HCT116 (cell line): ENCODE data around the gene CDC42BPA. TPM values are rescaled to one million over a fixed set of nuclear protein-coding genes. Genes with fewer than 3 reads are reported as not detected.
"Not testable (repeated sequence)": the region's sequence is repeated elsewhere in the genome, so short reads cannot be mapped to it uniquely, and the experiment has no call there.

Source experiments
- ATAC-seq: fragments of 200-7000 bp; cut with Tn5 transposase; 2 replicates; pipeline ENCODE4 v1.9.1; 2020; ENCODE audit warnings: mild to moderate bottlenecking, moderate library complexity
- BruUV-seq: library from RNA; stranded (reverse); fragments of 400-500 nt; replicated peaks from 2 replicates; lab custom pipeline; 2021; lab: Mats Ljungman, UMichigan
- CTCF ChIA-PET: fragments of 300-600 bp; sonication (Branson Sonifier 250); formaldehyde crosslinking; loops from one replicate; lab custom pipeline; 2021; ENCODE audit warnings: antibody characterized with exemption; lab: Charles Lee
- POLR2A ChIA-PET: fragments of 300-600, 350-600 bp; sonication (Branson Sonifier 250); formaldehyde crosslinking; loops from one replicate; lab custom pipeline; 2021; ENCODE audit warnings: antibody characterized with exemption; lab: Charles Lee
- RAD21 ChIA-PET, 2 experiments: fragments of 300-600 bp; sonication (Branson Sonifier 250); formaldehyde crosslinking; loops; one replicate each; lab custom pipeline; 2023; ENCODE audit warnings: low total read pairs in 2 of 2; ENCODE audit not compliant: uncharacterized antibody in 2 of 2, unreplicated experiment in 2 of 2, low non-redundant PET in 1 of 2; lab: Charles Lee
- DNase-seq: peaks from one replicate; pipeline ENCODE4 v3.0.0-alpha.2; 2010; ENCODE audit warnings: low read depth, low spot score
- H2AFZ ChIP-seq: fragments of 200-600 bp; shearing (Covaris generic), sonication (generic); 2 replicates; pipeline ENCODE4 v1.6.1; 2017; ENCODE audit warnings: low read depth, mixed run types, mixed read lengths, antibody characterized with exemption, low read length; ENCODE audit not compliant: poor library complexity, severe bottlenecking
- H3K27ac ChIP-seq: 2 replicates; pipeline ENCODE4 v1.5.1; 2012; ENCODE audit warnings: low read depth, low read length
- H3K27me3 ChIP-seq: fragments of 200-600 bp; sonication (generic); 2 replicates; pipeline ENCODE4 v1.6.1; 2016; ENCODE audit warnings: mixed run types, low read length, mixed read lengths; ENCODE audit not compliant: insufficient read depth
- H3K36me3 ChIP-seq, 2 experiments: fragments of 200-500 bp in 1 of 2; fragments of 200-600 bp in 1 of 2; sonication (Bioruptor generic) in 1 of 2; sonication (generic) in 1 of 2; 2 replicates each; pipeline versions ENCODE4 v1.5.1 to v1.6.1; 2014 to 2016; ENCODE audit warnings: low read length in 2 of 2, inconsistent platforms in 1 of 2, mixed read lengths in 1 of 2, mixed run types in 1 of 2; ENCODE audit not compliant: insufficient read depth in 2 of 2, control insufficient read depth in 1 of 2
- H3K4me1 ChIP-seq, 2 experiments: fragments of 200-600 bp in 1 of 2; sonication (generic) in 1 of 2; 2 replicates each; pipeline versions ENCODE4 v1.5.1 to v1.6.1; 2012 to 2017; ENCODE audit warnings: low read length in 2 of 2, inconsistent platforms in 1 of 2, mild to moderate bottlenecking in 1 of 2, mixed read lengths in 1 of 2, mixed run types in 1 of 2, moderate library complexity in 1 of 2; ENCODE audit not compliant: insufficient read depth in 2 of 2, control insufficient read depth in 1 of 2
- H3K4me2 ChIP-seq: fragments of 200-600 bp; sonication (generic); 2 replicates; pipeline ENCODE4 v1.6.1; 2017; ENCODE audit warnings: mixed run types, low read length, mixed read lengths
- H3K4me3 ChIP-seq, 2 experiments: fragments of 200-600 bp in 1 of 2; sonication (generic) in 1 of 2; replicated peaks in 1 of 2; 2 replicates each; pipeline ENCODE4 v1.5.1; 2011 to 2016; ENCODE audit warnings: low read length in 2 of 2, control low read depth in 1 of 2, low read depth in 1 of 2, mild to moderate bottlenecking in 1 of 2, mixed read lengths in 1 of 2, mixed run types in 1 of 2
- H3K79me2 ChIP-seq: fragments of 200-600 bp; sonication (generic); 2 replicates; pipeline ENCODE4 v1.6.1; 2017; ENCODE audit warnings: mild to moderate bottlenecking, mixed run types, low read length, moderate library complexity, mixed read lengths; ENCODE audit not compliant: insufficient read depth
- H3K9ac ChIP-seq: fragments of 200-600 bp; sonication (generic); 2 replicates; pipeline ENCODE4 v1.6.1; 2016; ENCODE audit warnings: low read length, mixed read lengths
- H3K9me2 ChIP-seq: fragments of 200-600 bp; sonication (generic), shearing (Covaris generic); 2 replicates; pipeline ENCODE4 v1.6.1; 2017; ENCODE audit warnings: mixed run types, mild to moderate bottlenecking, moderate library complexity; ENCODE audit not compliant: insufficient read depth
- H3K9me3 ChIP-seq, 2 experiments: fragments of 200-500 bp in 1 of 2; fragments of 200-600 bp in 1 of 2; sonication (Bioruptor generic) in 1 of 2; sonication (generic) in 1 of 2; 2 replicates each; pipeline ENCODE4 v1.6.1; 2014 to 2017; ENCODE audit warnings: low read length in 2 of 2, mixed read lengths in 2 of 2, inconsistent platforms in 1 of 2, low read depth in 1 of 2, mild to moderate bottlenecking in 1 of 2, mixed run types in 1 of 2, moderate library complexity in 1 of 2; ENCODE audit not compliant: control insufficient read depth in 1 of 2, insufficient read depth in 1 of 2
- H4K20me1 ChIP-seq: fragments of 200-600 bp; sonication (generic), shearing (Covaris generic); 2 replicates; pipeline ENCODE4 v1.6.1; 2017; ENCODE audit warnings: mixed run types, mild to moderate bottlenecking, moderate library complexity; ENCODE audit not compliant: insufficient read depth
- ATF3 ChIP-seq: IDR thresholded peaks from 2 replicates; pipeline ENCODE4 v1.6.1; 2012
- CBX3 ChIP-seq: IDR thresholded peaks from 2 replicates; pipeline ENCODE4 v1.6.1; 2012; ENCODE audit warnings: low read depth
- CEBPB ChIP-seq: IDR thresholded peaks from 2 replicates; pipeline ENCODE4 v1.6.1; 2012; ENCODE audit warnings: low read depth
- ELF1 ChIP-seq: IDR thresholded peaks from 2 replicates; pipeline ENCODE4 v1.6.1; 2012; ENCODE audit warnings: low read depth, borderline replicate concordance
- FOSL1 ChIP-seq: IDR thresholded peaks from 2 replicates; pipeline ENCODE4 v1.6.1; 2012; ENCODE audit warnings: low read depth
- JUND ChIP-seq: IDR thresholded peaks from 2 replicates; pipeline ENCODE4 v1.6.1; 2012
- MAX ChIP-seq: IDR thresholded peaks from 2 replicates; pipeline ENCODE4 v1.6.1; 2012
- POLR2A ChIP-seq: IDR thresholded peaks from 2 replicates; pipeline ENCODE4 v1.7.0; 2011; ENCODE audit warnings: borderline replicate concordance; ENCODE audit not compliant: insufficient read depth, insufficient read length; ENCODE audit errors: extremely low read depth
- RAD21 ChIP-seq: IDR thresholded peaks from 2 replicates; pipeline ENCODE4 v1.6.1; 2012; ENCODE audit warnings: low read depth, mild to moderate bottlenecking
- REST ChIP-seq: IDR thresholded peaks from 2 replicates; pipeline ENCODE4 v1.6.1; 2012; ENCODE audit warnings: low read depth
- SIN3A ChIP-seq: IDR thresholded peaks from 2 replicates; pipeline ENCODE4 v1.6.1; 2012; ENCODE audit warnings: low read depth
- SP1 ChIP-seq: IDR thresholded peaks from 2 replicates; pipeline ENCODE4 v1.6.1; 2012; ENCODE audit warnings: low read depth
- TCF7L2 ChIP-seq: IDR thresholded peaks from 2 replicates; pipeline ENCODE4 v1.7.0; 2011; ENCODE audit warnings: borderline replicate concordance, inconsistent platforms; ENCODE audit not compliant: insufficient read depth, insufficient read length; ENCODE audit errors: extremely low read depth
- ZBTB33 ChIP-seq: IDR thresholded peaks from 2 replicates; pipeline ENCODE4 v1.6.1; 2011; ENCODE audit warnings: mild to moderate bottlenecking, low read length, moderate library complexity; ENCODE audit not compliant: insufficient replicate concordance; ENCODE audit errors: extremely low read depth
- ZFX ChIP-seq: fragments of 450-650 bp; IDR thresholded peaks from 2 replicates; pipeline ENCODE4 v1.6.1; 2017
- intact Hi-C: fragments of 100-400 bp; cut with micrococcal nuclease; formaldehyde crosslinking; loops from 2 replicates; pipeline ENCODE4 v1.10.0; 2022
- total RNA-seq: library from RNA; stranded (reverse); gene quantifications from one replicate; pipeline ENCODE4 v1.2.1, GENCODE V29; 2021; ENCODE audit not compliant: unreplicated experiment

CDC42BPA gene
- total RNA-seq, 1 experiment from 2014 or later: 44.0 TPM

- no TSS peak for BruUV-seq
- ChIA-PET CTCF (no interaction called here), RAD21 (no interaction called here), POLR2A (no interaction called here)
- intact Hi-C loops: no loop called here
- Histone ChIP-seq H4K20me1 (no peaks in the 10 kb centered on the region), H3K9me3 (peaks cover 2% of the 10 kb centered on the region in 2 experiments; a peak in 1 of 4 replicates), H3K4me1 (no peaks in the 10 kb centered on the region), H2AFZ (no peak overlapping the region), H3K9me2 (no peaks in the 10 kb centered on the region), H3K4me3 (no peak overlapping the region), H3K9ac (no peak overlapping the region), H3K36me3 (no peaks in the 10 kb centered on the region; a peak in 1 of 4 replicates), H3K27ac (no peak overlapping the region), H3K27me3 (no peaks in the 10 kb centered on the region), H3K4me2 (no peak overlapping the region), H3K79me2 (peaks cover 86% of the 10 kb centered on the region)
- ATAC-seq (no peak), DNase-seq (no peak)
- no peak for TF ChIP-seq ELF1
- no peak for TF ChIP-seq ATF3
- TF ChIP-seq REST: no peak
- no peak for TF ChIP-seq MAX
- TF ChIP-seq SP1: no peak
- no peak for TF ChIP-seq POLR2A
- TF ChIP-seq FOSL1: no peak
- no peak for TF ChIP-seq RAD21
- TF ChIP-seq SIN3A: no peak
- no peak for TF ChIP-seq ZBTB33
- TF ChIP-seq ZFX: no peak
- no peak for TF ChIP-seq JUND
- TF ChIP-seq TCF7L2: no peak
- TF ChIP-seq CEBPB: no peak
- TF ChIP-seq CBX3: no peak
These were observed 37.5 kb downstream of the CDC42BPA start for GRCh38 chr1:227280836-227281235.

- H2AFZ ChIP-seq: not testable (repeated sequence)
These were observed 42.1 kb downstream of the CDC42BPA start for GRCh38 chr1:227276156-227276693.

More at GRCh38 chr1:227276156-227276693, 42.1 kb downstream of the CDC42BPA start:
- POLR2A ChIA-PET, H3K9me2 ChIP-seq, DNase-seq, ATAC-seq, H3K4me3 ChIP-seq, H3K9ac ChIP-seq, RAD21 ChIA-PET, BruUV-seq, H3K4me2 ChIP-seq, H3K27me3 ChIP-seq, H3K4me1 ChIP-seq, H3K9me3 ChIP-seq, CTCF ChIA-PET, H3K27ac ChIP-seq, H3K36me3 ChIP-seq, intact Hi-C loops: not testable (repeated sequence)
- Histone ChIP-seq H4K20me1 (peaks cover 16% of the 10 kb centered on the region), H3K79me2 (peaks cover 83% of the 10 kb centered on the region)
